HFF-Myc (cell line): ENCODE measurements around the gene DEFB113.

Experiments
- DNase-seq: peaks from one replicate; pipeline ENCODE4 v3.0.0-alpha.2; 2011; ENCODE audit warnings: low read depth; ENCODE audit errors: extremely low read depth
- H3K4me3 ChIP-seq: replicated peaks from 2 replicates; pipeline ENCODE4 v1.5.1; 2011; ENCODE audit warnings: low read depth, mild to moderate bottlenecking, control low read depth, low read length
- TF ChIP-seq, protein P1 (sequence below): IDR thresholded peaks from 2 replicates; pipeline ENCODE4 v1.5.1; 2012; ENCODE audit warnings: mild to moderate bottlenecking, low read depth, low read length, control low read depth; ENCODE audit errors: missing control alignments

DEFB113 gene

DNA sequence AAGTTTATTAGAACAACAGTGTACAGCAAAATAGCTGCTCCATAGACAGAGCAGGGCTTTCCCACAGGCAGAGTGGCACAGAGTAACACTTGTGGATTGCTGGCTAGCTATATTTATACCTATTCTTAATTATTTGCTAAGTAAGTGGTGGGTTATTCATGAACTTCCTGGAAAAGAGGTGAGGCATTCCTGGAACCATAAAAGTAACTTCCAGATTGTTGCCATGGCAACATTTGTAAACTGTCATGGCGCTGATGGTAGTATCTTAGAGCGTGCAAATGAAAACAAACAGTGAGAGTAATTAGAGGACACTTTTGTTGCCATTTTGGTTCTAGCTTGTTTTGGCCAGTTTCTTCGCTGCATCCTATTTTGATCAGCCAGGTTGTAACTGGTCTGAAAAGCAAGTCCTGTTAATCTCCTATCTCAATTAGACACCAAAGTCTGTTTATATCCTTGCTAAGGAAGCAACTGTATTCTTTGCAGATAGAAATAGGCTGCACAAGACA is 29.4 kb downstream of the DEFB113 start:
- no peak for DNase-seq
- TF ChIP-seq, protein P1, sequence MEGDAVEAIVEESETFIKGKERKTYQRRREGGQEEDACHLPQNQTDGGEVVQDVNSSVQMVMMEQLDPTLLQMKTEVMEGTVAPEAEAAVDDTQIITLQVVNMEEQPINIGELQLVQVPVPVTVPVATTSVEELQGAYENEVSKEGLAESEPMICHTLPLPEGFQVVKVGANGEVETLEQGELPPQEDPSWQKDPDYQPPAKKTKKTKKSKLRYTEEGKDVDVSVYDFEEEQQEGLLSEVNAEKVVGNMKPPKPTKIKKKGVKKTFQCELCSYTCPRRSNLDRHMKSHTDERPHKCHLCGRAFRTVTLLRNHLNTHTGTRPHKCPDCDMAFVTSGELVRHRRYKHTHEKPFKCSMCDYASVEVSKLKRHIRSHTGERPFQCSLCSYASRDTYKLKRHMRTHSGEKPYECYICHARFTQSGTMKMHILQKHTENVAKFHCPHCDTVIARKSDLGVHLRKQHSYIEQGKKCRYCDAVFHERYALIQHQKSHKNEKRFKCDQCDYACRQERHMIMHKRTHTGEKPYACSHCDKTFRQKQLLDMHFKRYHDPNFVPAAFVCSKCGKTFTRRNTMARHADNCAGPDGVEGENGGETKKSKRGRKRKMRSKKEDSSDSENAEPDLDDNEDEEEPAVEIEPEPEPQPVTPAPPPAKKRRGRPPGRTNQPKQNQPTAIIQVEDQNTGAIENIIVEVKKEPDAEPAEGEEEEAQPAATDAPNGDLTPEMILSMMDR = no peak
- no peak overlapping the region for H3K4me3 ChIP-seq

DNA sequence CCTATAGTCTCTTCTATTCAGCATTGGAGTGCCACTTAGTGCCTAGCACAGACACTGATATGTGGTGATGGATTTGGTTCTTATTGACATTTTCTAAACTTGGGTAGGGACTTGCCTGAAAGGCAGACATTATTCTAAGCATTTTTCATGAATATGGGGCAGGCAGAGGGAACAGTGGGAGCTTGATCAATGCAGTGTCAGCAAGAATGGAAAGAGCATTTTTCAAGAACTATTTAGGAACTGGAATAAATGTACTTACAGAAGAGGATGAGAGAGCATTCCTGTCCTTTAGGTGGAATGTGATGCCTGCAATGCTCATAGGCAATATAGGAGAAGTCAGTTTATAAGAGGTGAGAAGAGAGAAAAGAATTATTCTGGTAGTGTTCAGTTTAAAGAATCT is 31.6 kb downstream of the DEFB113 start:
- no peak for DNase-seq
- TF ChIP-seq, protein P1 = no peak

DNA sequence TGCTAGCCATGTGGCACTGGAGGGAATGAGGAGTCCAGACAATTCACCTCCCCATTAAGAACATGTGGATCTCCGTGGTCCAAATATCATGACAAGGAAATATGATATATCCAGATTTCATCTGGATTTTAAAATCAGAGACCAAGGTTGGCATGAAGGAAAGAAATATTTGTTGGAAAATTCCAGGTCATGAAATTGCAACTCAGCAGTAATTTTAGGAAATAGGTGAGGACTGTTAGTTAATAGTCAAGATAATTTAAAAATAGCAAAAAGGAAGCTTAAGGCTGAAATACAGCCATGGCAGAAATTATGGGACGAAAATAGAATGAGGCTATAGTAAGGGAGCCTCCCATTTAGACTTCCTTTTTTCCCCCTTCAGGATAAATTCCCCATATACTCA is 32.4 kb downstream of the DEFB113 start:
- H3K4me3 ChIP-seq = no peak overlapping the region
- TF ChIP-seq, protein P1 = no peak

More for the DNA sequence above, 31.6 kb downstream of the DEFB113 start:
- H3K4me3 ChIP-seq = no peak overlapping the region

DNA sequence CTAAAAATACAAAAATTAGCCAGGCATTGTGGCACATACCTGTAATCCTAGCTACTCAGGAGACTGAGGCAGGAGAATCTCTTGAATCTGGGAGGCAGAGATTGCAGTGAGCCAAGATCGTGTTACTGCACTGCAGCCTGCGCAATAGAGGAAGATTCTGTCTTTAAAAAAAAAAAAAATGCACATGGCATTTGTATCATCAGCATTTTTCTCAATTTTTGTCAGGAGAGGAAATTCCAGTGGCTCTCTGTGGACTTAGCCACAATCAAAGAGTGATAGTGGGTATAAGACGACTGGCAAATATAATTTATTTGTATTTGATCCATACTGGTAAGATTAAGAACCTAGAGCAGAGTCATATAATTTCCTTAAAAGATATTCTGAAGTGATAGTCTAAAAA is 34.0 kb downstream of the DEFB113 start:
- no peak for DNase-seq
- TF ChIP-seq, protein P1 = no peak
- no peak overlapping the region for H3K4me3 ChIP-seq

More for the DNA sequence above, 32.4 kb downstream of the DEFB113 start:
- no peak for DNase-seq

DNA sequence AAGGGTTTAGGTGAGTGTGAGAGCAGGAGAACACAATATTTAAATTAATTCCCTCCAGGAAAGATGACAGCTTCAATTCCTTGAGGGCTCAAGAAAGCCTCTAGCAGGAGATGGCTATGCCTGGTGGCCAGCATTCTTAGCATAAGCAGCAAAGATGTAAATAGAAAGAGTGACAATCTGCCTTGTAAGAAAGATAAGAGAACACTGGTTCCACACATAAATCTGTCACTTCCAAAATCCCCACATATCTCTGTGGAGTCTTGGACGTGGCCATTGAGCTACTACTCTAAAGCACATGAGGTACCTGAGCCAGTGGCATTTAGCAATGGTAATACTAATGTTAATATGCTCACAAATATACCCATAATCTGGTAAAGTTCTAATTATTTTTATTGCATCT is 34.7 kb downstream of the DEFB113 start:
- H3K4me3 ChIP-seq = no peak overlapping the region
- TF ChIP-seq, protein P1 = no peak
- DNase-seq = no peak

DNA sequence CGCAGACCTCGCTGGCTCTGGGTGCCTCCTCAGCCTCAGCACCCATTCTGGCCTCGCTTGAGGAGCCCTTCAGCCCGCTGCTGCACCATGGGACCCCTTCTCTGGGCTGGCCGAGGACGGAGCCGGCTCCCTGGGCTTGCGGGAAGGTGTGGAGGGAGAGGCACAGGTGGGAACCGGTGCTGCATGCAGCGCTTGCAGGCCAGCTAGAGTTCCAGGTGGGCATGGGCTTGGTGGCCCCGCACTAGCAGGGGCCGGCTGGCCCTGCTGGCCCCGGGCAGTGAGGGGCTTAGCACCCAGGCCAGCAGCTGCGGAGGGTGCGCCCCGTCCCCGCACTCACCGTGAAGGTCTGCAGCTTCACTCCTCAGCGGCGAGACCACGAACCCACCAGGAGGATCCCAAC is 35.9 kb downstream of the DEFB113 start:
- TF ChIP-seq, protein P1 = no peak
- no peak for DNase-seq
- no peak overlapping the region for H3K4me3 ChIP-seq

DNA sequence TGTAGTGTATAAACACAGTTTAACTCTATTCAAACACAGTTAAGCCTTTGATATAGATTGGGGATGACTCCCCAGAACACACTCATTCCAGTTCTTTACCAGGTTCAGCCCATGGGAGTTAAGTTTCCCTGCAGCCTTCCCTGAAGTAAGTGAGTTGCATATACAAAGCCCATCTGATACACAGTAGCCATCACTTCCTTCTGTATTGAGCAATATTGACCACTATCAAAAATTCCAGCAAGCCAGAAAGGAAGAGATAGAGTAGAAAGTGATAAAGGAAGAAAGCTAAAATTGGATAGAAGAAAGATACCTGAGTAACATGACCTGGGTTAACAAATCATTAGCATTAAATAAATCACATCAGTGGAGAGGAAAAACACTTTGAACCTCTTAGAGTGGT is 40.1 kb downstream of the DEFB113 start:
- no peak for DNase-seq
- TF ChIP-seq, protein P1 = no peak
- no peak overlapping the region for H3K4me3 ChIP-seq
